Stimulated activated CD4-positive, alpha-beta T cell treated with anti-CD3 and anti-CD28 coated beads, TNF-alpha, amount 100 ng/mL, for 1 hour (primary cell): ENCODE results near the gene COL6A1.
"Not testable (repeated sequence)": the region's sequence is repeated elsewhere in the genome, so short reads cannot be mapped to it uniquely, and the experiment has no call there.

Source experiments
- DNase-seq, 3 donors: peaks; one replicate each; pipeline ENCODE4 v3.0.0-alpha.2; 2020; ENCODE audit warnings: low read depth in 3 of 3, low spot score in 1 of 3

The COL6A1 gene

GRCh38 chr21:46046906-46047305 is 65.3 kb downstream of the COL6A1 start:
- DNase-seq: not testable (repeated sequence)

GRCh38 chr21:46048926-46049889 is 67.6 kb downstream of the COL6A1 start:
- no peak for DNase-seq

GRCh38 chr21:46049890-46050667 is 68.5 kb downstream of the COL6A1 start:
- DNase-seq: no peak

- DNase-seq: no peak
Measured at GRCh38 chr21:46050668-46051378, 69.3 kb downstream of the COL6A1 start.

- DNase-seq: no peak
Measured at GRCh38 chr21:46051379-46051770, 69.8 kb downstream of the COL6A1 start.

- no peak for DNase-seq
Measured at GRCh38 chr21:46051821-46052675, 70.5 kb downstream of the COL6A1 start.

- DNase-seq: no peak
Measured at GRCh38 chr21:46052703-46053651, 71.4 kb downstream of the COL6A1 start.

- DNase-seq: no peak
Measured at GRCh38 chr21:46054031-46054430, 72.5 kb downstream of the COL6A1 start.

- no peak for DNase-seq
Measured at GRCh38 chr21:46054451-46054881, 72.9 kb downstream of the COL6A1 start.
